OCI-LY7 (cell line): Measurements from ENCODE around the gene SEC14L1.

Source experiments
- EZH2phosphoT487 ChIP-seq: fragments of 200-600 bp; sonication (generic); IDR thresholded peaks from 2 replicates; pipeline ENCODE4 v1.6.1; 2018; ENCODE audit warnings: low read depth, borderline replicate concordance, mild to moderate bottlenecking, mixed run types, antibody characterized with exemption, low read length, moderate library complexity, mixed read lengths
- TF ChIP-seq, protein P1 (sequence below): fragments of 200-600 bp; sonication (generic); conservative IDR thresholded peaks from 2 replicates; pipeline ENCODE4 v1.5.1; 2014; ENCODE audit warnings: mild to moderate bottlenecking, antibody characterized with exemption, low read length, moderate library complexity, mixed read lengths

DNA sequence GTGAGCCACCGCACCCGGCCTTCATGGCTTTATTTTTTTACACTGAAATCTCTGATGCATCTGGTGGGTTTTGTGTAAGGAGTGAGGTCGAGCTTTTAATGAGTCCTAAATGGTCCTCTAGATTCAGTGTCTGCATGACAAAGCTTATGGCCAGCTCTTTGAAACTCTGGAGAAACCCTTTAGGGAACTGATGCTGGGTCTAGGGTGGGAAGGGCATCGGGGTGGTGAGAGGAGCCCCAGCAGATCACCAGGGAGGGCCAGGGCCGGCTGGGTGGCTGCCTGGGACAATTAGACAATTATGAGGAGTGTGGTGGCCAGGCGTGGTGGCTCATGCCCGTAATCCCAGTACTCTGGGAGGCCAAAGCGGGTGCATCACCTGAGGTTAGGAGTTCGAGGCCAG is 93.9 kb downstream of the SEC14L1 start:
- TF ChIP-seq, protein P1, sequence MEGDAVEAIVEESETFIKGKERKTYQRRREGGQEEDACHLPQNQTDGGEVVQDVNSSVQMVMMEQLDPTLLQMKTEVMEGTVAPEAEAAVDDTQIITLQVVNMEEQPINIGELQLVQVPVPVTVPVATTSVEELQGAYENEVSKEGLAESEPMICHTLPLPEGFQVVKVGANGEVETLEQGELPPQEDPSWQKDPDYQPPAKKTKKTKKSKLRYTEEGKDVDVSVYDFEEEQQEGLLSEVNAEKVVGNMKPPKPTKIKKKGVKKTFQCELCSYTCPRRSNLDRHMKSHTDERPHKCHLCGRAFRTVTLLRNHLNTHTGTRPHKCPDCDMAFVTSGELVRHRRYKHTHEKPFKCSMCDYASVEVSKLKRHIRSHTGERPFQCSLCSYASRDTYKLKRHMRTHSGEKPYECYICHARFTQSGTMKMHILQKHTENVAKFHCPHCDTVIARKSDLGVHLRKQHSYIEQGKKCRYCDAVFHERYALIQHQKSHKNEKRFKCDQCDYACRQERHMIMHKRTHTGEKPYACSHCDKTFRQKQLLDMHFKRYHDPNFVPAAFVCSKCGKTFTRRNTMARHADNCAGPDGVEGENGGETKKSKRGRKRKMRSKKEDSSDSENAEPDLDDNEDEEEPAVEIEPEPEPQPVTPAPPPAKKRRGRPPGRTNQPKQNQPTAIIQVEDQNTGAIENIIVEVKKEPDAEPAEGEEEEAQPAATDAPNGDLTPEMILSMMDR: no peak
- no peak for TF ChIP-seq EZH2phosphoT487
